HepG2 (cell line): ENCODE data around the gene GLDN. TPM values are rescaled to one million over a fixed set of nuclear protein-coding genes. Genes with fewer than 3 reads are reported as not detected.

Experiments
- ARHGAP35 ChIP-seq: sonication (generic); formaldehyde crosslinking; IDR thresholded peaks from 2 replicates; pipeline ENCODE4 v1.9.0; 2022; ENCODE audit warnings: mild to moderate bottlenecking, inconsistent platforms, moderate library complexity, missing genetic modification reagents, borderline replicate concordance
- ATRX ChIP-seq: sonication (generic); formaldehyde crosslinking; IDR thresholded peaks from 2 replicates; pipeline ENCODE4 v1.4.0; 2020; ENCODE audit warnings: missing genetic modification reagents, borderline replicate concordance
- DPF2 ChIP-seq: sonication (generic); formaldehyde crosslinking; IDR thresholded peaks from 2 replicates; pipeline ENCODE4 v1.4.0; 2020; ENCODE audit warnings: mild to moderate bottlenecking, low read depth, missing genetic modification reagents, borderline replicate concordance
- ELF3 ChIP-seq: IDR thresholded peaks from 2 replicates; pipeline ENCODE4 v1.6.1; 2016; ENCODE audit warnings: missing genetic modification reagents, missing compliant biosample characterization
- FOSL1 ChIP-seq: sonication (generic); formaldehyde crosslinking; IDR thresholded peaks from 2 replicates; pipeline ENCODE4 v1.9.0; 2021; ENCODE audit warnings: missing genetic modification reagents, borderline replicate concordance
- HCFC1 ChIP-seq: fragments of 150-350 bp; IDR thresholded peaks from 2 replicates; pipeline ENCODE4 v1.6.1; 2014; ENCODE audit warnings: low read depth, low read length
- HIVEP1 ChIP-seq: sonication (generic); formaldehyde crosslinking; IDR thresholded peaks from 2 replicates; pipeline ENCODE4 v1.4.0; 2020; ENCODE audit warnings: mild to moderate bottlenecking, missing genetic modification reagents
- HMG20A ChIP-seq: IDR thresholded peaks from 2 replicates; pipeline ENCODE4 v1.6.1; 2016; ENCODE audit warnings: borderline replicate concordance
- MXD1 ChIP-seq: sonication (generic); formaldehyde crosslinking; IDR thresholded peaks from 2 replicates; pipeline ENCODE4 v1.4.0; 2020; ENCODE audit warnings: mild to moderate bottlenecking, missing genetic modification reagents
- PHF21A ChIP-seq: sonication (generic); formaldehyde crosslinking; IDR thresholded peaks from 2 replicates; pipeline ENCODE4 v1.5.0; 2020; ENCODE audit warnings: mild to moderate bottlenecking, missing genetic modification reagents
- PHF5A ChIP-seq: IDR thresholded peaks from one replicate; pipeline ENCODE4 v1.6.1; 2018; ENCODE audit warnings: low read depth, missing genetic modification reagents; ENCODE audit not compliant: unreplicated experiment
- PRPF4 ChIP-seq: fragments of 200-400 bp; formaldehyde crosslinking; IDR thresholded peaks from 2 replicates; pipeline ENCODE4 v1.6.1; 2016; ENCODE audit warnings: low read length, low read depth; ENCODE audit not compliant: poor library complexity, severe bottlenecking
- REST ChIP-seq, 2 experiments: IDR thresholded peaks; 2 replicates each; pipeline ENCODE4 v1.6.1; 2011 to 2012; ENCODE audit warnings: low read length in 2 of 2, borderline replicate concordance in 1 of 2, low read depth in 1 of 2, mild to moderate bottlenecking in 1 of 2, moderate library complexity in 1 of 2
- SMAD3 ChIP-seq: sonication (generic); formaldehyde crosslinking; IDR thresholded peaks from 2 replicates; pipeline ENCODE4 v1.4.0; 2020; ENCODE audit warnings: missing genetic modification reagents
- SP140L ChIP-seq: sonication (generic); formaldehyde crosslinking; IDR thresholded peaks from 2 replicates; pipeline ENCODE4 v1.4.0; 2020; ENCODE audit warnings: missing genetic modification reagents, borderline replicate concordance
- TERF1 ChIP-seq: sonication (generic); formaldehyde crosslinking; IDR thresholded peaks from 2 replicates; pipeline ENCODE4 v1.8.0; 2022; ENCODE audit warnings: mild to moderate bottlenecking, missing genetic modification reagents, moderate library complexity
- TOE1 ChIP-seq: sonication (generic); formaldehyde crosslinking; IDR thresholded peaks from 2 replicates; pipeline ENCODE4 v1.4.0; 2020; ENCODE audit warnings: mild to moderate bottlenecking, missing genetic modification reagents
- YEATS2 ChIP-seq: sonication (generic); formaldehyde crosslinking; IDR thresholded peaks from 2 replicates; pipeline ENCODE4 v1.4.0; 2020; ENCODE audit warnings: missing genetic modification reagents, borderline replicate concordance
- ZFY ChIP-seq: sonication (generic); formaldehyde crosslinking; IDR thresholded peaks from 2 replicates; pipeline ENCODE4 v1.4.0; 2020; ENCODE audit warnings: missing genetic modification reagents
- ZMYM4 ChIP-seq: sonication (generic); formaldehyde crosslinking; IDR thresholded peaks from 2 replicates; pipeline ENCODE4 v1.8.1; 2023; ENCODE audit warnings: mild to moderate bottlenecking, missing genetic modification reagents
- ZNF460 ChIP-seq: sonication (generic); formaldehyde crosslinking; IDR thresholded peaks from 2 replicates; pipeline ENCODE4 v1.5.1; 2020; ENCODE audit warnings: missing genetic modification reagents, mild to moderate bottlenecking, borderline replicate concordance
- ZNF577 ChIP-seq: sonication (generic); formaldehyde crosslinking; IDR thresholded peaks from 2 replicates; pipeline ENCODE4 v1.4.0; 2020; ENCODE audit warnings: mild to moderate bottlenecking, low read depth, missing genetic modification reagents, borderline replicate concordance
- ZNF775 ChIP-seq: sonication (generic); formaldehyde crosslinking; IDR thresholded peaks from 2 replicates; pipeline ENCODE4 v1.4.0; 2020; ENCODE audit warnings: missing genetic modification reagents, mild to moderate bottlenecking, moderate library complexity, borderline replicate concordance
- ZNF782 ChIP-seq: sonication (generic); formaldehyde crosslinking; IDR thresholded peaks from 2 replicates; pipeline ENCODE4 v1.4.0; 2020; ENCODE audit warnings: missing genetic modification reagents, mild to moderate bottlenecking, borderline replicate concordance
- ZSCAN9 ChIP-seq: IDR thresholded peaks from 2 replicates; pipeline ENCODE4 v1.6.1; 2016; ENCODE audit warnings: borderline replicate concordance
- polyA plus RNA-seq, 8 experiments: library from polyadenylated mRNA; depleted of rRNA in 3 of 8; stranded (reverse) in 7 of 8; unstranded in 1 of 8; fragments of >200 nt; fragmentation: Illumina TruSeq in 4 of 8; extraction: Trizol in 4 of 8; gene quantifications; 2 replicates each; pipeline versions ENCODE4 v1.2.1 to v1.2.3, GENCODE V29; 2011 to 2016; ENCODE audit warnings: low read depth in 4 of 8, missing spikeins in 1 of 8, mixed read lengths in 1 of 8; ENCODE audit not compliant: insufficient read depth in 1 of 8
- total RNA-seq, 5 experiments: library from RNA; depleted of rRNA; stranded (reverse); fragments of >200 nt; fragmentation: Illumina TruSeq; extraction: Trizol; gene quantifications; 2 replicates each; pipeline ENCODE4 v1.2.3, GENCODE V29; 2016; ENCODE audit warnings: low read depth in 1 of 5

Gene GLDN
- total and polyA plus RNA-seq, 2 of the 13 experiments (the other 11 are each of a cell fraction or from before 2014, with no cell fraction given) = 0.86 to 1.0 TPM

GRCh38 chr15:51318382-51319150 is 22.9 kb upstream of the GLDN start (continued):
- TF ChIP-seq ZFY (CRISPR knock-in tag) = no peak
- TF ChIP-seq HIVEP1 (CRISPR knock-in tag) = no peak
- no peak for TF ChIP-seq ZNF577 (CRISPR knock-in tag)
- TF ChIP-seq ARHGAP35 = no peak; the same call in 1 of the 2 replicates
- TF ChIP-seq ZSCAN9 = no peak
- TF ChIP-seq DPF2 (CRISPR knock-in tag) = peak; percentile 74; the same call in 1 of the 2 replicates
- TF ChIP-seq PHF5A (CRISPR knock-in tag) = no peak
- no peak for TF ChIP-seq ATRX (CRISPR knock-in tag)
- TF ChIP-seq MXD1 (CRISPR knock-in tag) = no peak
- TF ChIP-seq ZNF460 (CRISPR knock-in tag) = no peak
- peak; percentile 36; the same call in 1 of the 2 replicates for TF ChIP-seq SMAD3
- no peak for TF ChIP-seq TOE1 (CRISPR knock-in tag)
- no peak for TF ChIP-seq REST (IDR thresholded peaks at IDR 0.05; ENCODE audit: borderline replicate concordance in 1 of 2, low read depth in 1 of 2, low read length in 2 of 2)
- peak; percentile 81 for TF ChIP-seq PHF21A (CRISPR knock-in tag)
- TF ChIP-seq ZNF775 (CRISPR knock-in tag) = no peak
- no peak for TF ChIP-seq PRPF4
- TF ChIP-seq ZMYM4 (CRISPR knock-in tag) = peak; percentile 89
- TF ChIP-seq TERF1 = no peak
- no peak for TF ChIP-seq ZNF782 (CRISPR knock-in tag)
- no peak for TF ChIP-seq YEATS2 (CRISPR knock-in tag)
- peak; percentile 19; the same call in 1 of the 2 replicates for TF ChIP-seq ELF3 (CRISPR knock-in tag)
- TF ChIP-seq SP140L (CRISPR knock-in tag) = no peak
- no peak for TF ChIP-seq FOSL1 (CRISPR knock-in tag)
- TF ChIP-seq HCFC1 = no peak
- TF ChIP-seq HMG20A (CRISPR knock-in tag) = peak; percentile 46; the same call in 1 of the 2 replicates
